Measurements from ENCODE around the gene SLC4A5.

GRCh38 chr2:74293191-74293991 lies 49.8 kb downstream of the SLC4A5 start:
- TF ChIP-seq CTCF (conservative IDR thresholded peaks at IDR 0.05 in 1 of 2, IDR thresholded peaks at IDR 0.05 in 1 of 2; ENCODE audit: extremely low read depth in 1 of 2, insufficient read depth in 1 of 2, low read depth in 1 of 2, low read length in 2 of 2) (no peak), EZH2 (IDR thresholded peaks at IDR 0.05; ENCODE audit: borderline replicate concordance, low read length) (no peak)
